ENCODE results near the gene HAT1.

DNA sequence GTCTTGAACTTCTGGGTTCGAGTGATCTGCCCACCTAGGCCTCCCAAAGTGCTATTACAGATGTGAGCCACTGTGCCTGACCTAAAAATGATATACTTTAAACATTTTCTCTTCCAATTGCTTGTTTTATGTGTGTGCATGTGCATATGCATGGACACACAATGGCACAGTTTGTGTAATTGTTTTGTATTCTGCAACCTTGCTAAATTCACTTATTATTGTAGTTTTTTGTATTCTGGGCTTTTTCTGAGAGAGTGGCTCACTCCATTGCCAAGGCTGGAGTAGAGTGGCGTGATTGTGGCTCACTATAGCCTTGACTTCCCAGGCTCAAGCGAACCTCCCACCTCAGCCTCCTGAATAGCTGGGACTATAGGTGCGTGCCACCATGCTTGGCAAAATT lies 8.1 kb downstream of the HAT1 start:
- no peak for TF ChIP-seq POLR2A (IDR thresholded peaks at IDR 0.05; ENCODE audit: low read length)
- no peak for TF ChIP-seq GATA1 (IDR thresholded peaks at IDR 0.05; ENCODE audit: low read depth, low read length)
